ENCODE measurements around the gene ONECUT2.
A peak's percentile ranks its signal among the peaks of the same experiment; 100 is the strongest.
"Not testable (repeated sequence)": the region's sequence is repeated elsewhere in the genome, so short reads cannot be mapped to it uniquely, and the experiment has no call there.

ONECUT2 gene

DNA sequence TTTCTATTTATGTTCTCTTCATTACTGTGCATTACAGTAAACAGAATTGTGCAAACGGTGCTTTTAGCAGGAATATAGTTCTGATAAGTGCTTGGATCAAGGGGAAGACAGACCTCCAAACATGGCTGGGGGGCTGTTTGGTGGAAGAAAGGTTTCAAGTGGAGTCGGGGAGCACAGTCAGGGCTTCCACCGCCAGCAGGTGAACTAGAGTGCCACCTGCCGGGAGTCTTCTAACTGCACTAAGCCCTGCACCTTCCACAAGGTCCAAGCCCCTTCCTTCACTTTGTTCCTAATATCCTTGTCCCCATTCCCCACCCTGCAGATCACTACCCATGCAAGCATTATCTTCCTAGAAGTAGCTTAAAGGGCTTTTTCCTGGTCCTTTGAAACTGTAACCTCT, 11.1 kb downstream of the ONECUT2 start:
- no peak for DNase-seq (ENCODE audit: low read depth in 2 of 2)

DNA sequence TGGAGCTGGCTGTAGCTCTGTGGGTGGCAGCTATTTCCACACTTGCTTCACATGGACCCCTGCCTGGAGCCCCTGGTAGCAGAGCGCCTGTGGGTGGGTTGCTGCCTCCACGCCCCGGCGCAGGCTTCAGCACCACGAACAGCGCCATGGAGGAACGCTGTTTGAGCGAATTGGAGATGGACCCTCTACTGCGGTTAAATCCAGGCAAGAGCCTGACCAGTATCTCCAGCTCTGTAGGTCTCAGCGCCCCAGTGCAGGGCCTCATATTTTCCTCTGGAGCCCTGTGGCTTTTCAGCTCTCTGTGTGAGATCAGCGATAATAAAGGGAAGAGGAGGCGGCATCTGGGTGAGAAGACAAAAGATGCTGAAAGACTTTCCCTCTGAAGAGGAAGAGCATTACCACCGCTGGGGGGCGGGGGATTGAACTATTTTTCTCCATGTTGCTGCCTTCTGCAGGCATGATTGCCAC, 12.0 kb downstream of the ONECUT2 start:
- peak; percentile 6 to 8 for DNase-seq (ENCODE audit: low read depth in 2 of 2)

DNA sequence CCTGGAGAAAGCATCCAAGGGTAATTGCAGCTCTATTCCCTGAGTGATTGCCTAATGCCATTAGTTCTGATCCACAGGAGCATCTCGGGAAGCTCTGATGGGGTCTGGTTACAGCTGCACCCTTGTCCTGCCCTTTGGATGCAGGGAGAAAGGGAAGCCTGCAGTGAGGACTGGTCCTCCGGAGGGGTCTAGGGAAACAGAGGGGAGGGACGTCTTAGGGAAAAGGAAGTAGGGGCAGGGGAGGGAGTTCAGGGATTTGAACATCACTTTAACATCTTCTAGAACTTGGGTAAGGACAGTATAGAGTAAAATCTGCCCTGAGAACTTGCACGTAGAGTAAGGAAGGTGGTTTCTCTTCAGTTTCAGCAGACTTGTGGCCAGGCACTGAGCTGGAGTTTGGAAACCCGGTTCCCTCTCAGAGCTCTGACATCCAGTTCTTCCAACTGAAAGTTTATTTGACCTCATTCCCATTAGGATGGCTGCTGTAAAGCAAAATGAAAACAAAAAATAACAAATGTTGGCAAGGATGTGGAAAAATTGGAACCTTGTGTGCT, 20.5 kb downstream of the ONECUT2 start:
- no peak for DNase-seq (ENCODE audit: low read depth in 2 of 2)

DNA sequence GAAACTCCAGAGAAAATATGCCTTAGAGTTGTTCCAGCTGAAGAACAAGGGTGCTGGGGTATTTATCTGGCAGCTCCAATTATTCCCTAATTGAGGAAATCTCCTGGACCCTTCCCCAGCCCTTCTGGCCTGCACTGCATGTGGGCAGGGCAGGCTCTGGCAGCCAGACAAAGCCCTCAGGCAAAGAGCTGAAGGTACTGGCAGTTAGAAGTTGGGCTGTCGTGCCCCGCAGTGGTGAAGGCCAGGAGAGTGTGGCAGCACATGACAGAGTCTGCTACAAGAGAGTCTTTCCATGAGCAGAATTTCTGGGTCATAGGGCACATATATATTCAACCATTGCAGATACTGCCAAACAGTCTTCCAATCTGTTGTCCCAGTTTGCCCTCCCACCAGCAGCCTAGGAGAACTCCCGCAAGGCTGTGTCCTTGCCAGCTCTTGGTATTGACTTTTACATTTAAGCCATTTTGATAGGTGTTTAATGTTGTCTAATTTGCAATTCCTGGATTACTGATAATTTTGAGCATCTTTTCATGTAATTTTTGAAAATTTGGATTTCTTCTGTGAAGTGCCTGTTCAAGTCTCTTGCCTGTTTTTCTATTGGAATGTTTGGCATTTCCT, 26.6 kb downstream of the ONECUT2 start:
- DNase-seq (ENCODE audit: low read depth in 2 of 2) = no peak

DNA sequence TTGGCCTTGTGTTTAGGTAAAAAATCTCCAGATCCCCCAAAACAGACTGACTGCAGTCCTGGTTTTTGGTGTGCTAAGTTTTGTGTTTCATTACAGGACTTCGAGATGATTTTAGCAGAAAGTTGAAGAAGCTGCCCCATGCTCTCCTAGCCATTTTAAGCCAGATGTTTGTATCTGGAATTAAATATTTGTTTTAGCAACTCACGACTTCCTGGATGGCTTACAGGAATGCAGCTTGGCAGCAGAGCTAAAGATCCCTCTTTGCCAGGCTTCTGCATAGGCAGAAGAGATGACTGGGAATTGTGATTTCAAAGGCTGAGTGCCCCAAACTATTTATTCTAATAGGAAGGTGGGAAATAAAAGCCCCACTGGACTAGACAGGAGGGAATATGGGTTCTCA, 31.1 kb downstream of the ONECUT2 start:
- no peak for DNase-seq (ENCODE audit: low read depth in 2 of 2)

DNA sequence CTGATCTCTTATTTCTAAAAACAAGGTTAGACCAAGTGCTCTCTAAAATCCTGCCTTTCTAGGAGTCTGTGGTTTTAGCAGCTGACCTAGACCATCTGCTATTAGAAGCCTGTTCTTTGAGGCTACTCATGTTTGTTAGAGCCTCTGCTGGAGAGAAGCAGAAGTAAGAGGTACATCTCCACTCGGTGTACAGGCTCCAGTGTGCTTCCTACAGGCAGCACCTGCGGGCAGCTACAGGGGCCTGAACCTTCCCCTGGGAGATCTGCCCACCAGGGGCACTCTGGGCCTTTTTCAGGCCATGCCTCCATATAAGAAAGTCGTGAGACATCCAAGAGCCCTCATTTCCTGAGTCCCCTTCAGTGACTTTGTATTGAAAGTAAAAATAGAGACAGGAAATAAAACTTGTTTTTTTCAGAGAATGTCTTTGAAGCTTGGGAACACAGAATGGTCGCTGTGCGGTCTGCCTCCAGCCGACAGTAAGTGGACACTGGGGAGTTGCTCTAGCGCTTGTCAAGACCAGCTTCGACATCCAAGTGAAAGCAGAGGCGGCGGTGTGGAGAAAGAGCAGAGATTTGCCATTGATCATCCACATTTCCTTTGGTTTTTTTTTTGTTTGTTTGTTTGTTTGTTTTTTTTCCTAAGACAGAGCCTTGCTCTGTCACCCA, 31.7 kb downstream of the ONECUT2 start:
- no peak for DNase-seq (ENCODE audit: low read depth in 2 of 2)

DNA sequence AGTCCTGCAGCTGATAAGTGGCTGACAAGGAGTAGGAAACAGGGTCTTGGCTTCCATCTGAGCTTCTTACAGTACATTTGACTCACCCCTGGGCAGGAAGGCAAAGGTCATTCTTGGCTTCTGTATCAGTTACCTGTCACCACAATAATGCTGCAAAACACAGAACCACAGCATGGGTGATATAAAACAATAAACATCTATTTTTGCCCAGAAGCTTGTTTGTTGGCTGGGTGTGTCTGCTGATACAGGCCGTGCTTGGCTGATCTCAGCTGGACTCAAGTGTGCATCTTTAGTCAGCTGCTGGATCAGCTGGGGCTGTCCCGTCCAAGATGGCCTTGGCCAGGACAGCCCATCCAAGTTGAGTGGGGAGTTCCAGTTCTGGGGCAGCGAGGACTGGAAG, 34.7 kb downstream of the ONECUT2 start:
- no peak for DNase-seq (ENCODE audit: low read depth in 2 of 2)

DNA sequence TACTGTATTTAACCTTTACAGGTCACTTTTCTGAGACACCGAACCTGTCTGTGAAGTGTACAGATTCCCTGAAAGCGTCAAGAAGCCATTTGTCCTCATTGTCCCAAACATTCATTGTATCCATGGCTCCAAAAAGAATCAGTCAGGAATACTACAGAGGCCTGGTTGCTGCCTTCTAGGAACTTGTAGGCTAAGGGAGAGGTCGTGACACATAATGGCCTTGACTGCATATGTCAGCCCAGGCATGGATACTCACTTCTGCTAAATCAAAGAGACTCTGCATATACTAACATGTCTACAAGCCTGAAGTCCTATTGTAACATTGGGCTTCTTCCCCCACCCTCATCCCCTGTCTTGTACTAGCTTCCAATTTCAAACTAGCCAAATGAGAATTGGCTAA, 40.2 kb downstream of the ONECUT2 start:
- DNase-seq (ENCODE audit: low read depth in 2 of 2) = no peak

DNA sequence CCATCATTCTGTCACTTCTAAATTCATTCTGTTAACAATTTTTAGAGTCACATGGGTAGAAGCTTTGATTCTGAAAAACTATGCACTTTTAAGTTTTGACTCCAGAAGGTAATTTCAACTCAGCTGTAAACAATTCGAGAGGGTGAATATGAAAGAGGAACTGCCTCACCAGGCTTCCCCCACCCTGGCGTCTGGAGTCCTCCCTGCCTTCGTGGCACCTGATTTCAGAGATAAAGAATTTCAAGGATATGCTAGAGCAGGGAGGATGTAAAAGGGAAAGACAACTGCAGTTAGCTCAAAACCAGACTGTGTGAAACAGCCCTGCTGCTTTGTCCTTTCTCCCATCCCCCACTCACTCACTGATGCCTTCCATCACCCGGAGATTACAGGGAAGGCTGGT, 40.7 kb downstream of the ONECUT2 start:
- no peak for DNase-seq (ENCODE audit: low read depth in 2 of 2)

DNA sequence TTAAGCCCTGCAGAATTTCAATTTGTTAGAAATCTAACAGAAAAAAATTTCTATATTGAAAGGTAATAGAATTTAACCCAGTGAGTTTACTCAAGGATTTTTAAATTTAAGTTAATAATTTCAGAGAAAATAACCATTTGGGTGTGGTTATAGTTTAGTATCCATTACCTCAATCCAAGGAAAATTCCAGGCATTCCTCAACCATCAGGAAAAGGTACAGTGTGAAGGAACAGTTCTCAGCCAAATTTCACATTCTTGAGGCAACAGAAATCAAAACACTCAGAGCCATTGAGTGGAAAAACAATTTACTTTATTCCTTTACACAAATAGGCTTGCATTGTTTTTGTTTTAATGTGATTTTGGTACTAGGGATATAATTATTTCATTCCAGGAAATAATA, 45.6 kb downstream of the ONECUT2 start:
- DNase-seq (ENCODE audit: low read depth in 2 of 2) = no peak

DNA sequence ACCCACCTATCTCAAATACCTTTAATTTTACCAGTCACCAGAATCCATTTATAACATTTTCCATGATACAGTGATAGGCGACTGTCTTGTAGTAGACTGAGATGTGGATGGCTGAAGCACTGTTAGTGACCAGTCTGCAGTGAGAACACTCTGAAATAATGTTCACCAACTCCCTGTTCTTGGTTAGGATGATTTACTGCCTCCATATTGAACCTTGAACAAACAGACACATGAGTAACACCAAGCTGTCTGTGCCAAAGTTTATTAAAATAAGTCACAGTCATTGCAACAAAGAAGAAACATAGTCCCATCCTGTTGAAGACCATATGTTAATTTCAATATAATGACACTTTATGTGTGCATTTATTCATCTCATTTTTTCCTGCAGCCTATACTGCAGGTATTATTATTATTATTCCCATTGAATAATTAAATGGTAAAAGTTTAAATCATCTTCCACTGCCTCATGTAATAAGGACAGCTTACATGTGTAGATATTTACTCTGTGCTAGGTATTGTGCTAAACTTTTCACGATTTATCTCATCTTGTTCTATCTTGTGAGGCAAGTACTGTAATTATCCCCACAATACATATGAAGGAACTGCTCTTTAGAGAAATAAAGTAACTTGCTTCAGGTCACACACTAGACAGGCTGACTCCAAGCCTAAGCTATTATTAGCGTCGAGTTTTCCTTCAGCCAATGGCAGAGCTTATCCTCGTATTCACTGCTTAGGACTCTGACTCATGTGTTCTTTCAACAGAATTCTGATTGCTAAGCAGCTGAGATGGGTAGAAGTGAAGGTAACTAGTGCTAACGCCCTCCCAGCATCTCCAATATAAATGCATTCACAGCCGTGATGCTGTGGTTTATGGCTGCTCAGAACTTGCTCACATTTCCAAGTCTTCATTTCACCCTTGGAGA, 62.5 kb downstream of the ONECUT2 start:
- DNase-seq (ENCODE audit: low read depth in 2 of 2) = peak in 1 of 2 experiments; percentile 0

DNA sequence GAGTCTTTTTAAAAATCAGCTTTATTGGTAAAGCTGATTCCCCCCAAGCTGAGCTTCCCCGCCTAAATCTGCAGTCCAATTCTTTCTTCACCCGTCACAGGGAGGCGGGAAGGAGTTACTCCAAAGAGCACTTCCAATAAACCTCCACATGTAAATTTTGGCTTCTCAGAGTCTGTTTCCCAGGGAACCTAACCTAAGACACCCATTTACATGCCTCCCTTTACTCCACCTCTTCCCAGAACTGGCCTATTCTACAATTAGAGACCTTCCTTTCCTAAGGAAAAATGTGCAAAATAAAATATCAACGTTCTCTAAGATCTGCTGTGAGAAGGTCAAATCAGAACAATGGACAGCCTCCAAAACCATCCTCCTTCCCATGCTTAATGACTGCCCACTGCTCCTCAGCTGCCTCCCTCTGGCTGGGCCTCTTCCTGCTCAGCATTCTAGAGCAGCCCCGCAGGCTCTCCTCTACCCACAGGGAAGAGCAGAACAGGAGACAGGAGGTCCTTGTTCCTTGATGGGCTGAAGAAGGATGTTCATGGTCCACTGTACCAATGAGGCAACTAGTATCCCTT, 63.6 kb downstream of the ONECUT2 start:
- DNase-seq (ENCODE audit: low read depth in 2 of 2) = no peak

DNA sequence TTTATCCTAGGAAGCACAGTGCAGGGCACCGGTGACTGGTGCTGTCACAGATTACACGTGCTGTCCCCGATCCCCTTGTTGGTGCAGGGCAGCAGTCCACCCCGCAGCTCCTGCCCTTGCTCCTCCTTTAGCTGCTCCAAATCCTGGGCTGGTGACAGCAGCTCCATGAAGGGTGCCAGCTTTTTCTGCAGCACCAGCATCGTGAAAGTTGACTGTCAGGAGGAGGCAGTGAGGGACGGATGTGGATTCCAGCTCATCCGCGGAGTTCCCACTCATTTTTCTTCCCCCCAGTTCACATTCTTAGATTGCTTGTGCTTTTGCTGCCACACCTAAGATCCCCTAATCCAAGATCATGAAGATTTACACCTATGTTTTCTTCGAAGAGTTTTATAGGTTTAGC, 67.5 kb downstream of the ONECUT2 start:
- no peak for DNase-seq (ENCODE audit: low read depth in 2 of 2)

DNA sequence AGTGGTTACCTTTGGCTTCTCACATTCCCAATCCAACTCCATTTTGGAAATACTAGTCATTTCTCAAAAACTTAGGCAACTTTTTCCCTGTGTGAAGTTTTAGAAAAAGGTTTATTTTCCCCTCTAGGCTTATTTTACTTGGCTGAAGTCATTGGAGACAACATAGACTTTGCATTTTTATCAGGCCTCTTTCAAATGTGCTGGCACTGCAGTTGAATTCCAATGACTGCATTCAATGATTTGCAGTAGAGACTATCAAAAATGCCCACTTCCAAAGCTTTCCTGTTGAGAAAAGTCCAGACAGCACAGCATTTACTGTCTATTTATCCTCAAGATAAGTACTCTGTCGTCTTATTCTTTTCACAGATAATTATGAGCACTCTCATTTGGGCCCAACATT, 70.1 kb downstream of the ONECUT2 start:
- DNase-seq (ENCODE audit: low read depth in 2 of 2) = no peak

DNA sequence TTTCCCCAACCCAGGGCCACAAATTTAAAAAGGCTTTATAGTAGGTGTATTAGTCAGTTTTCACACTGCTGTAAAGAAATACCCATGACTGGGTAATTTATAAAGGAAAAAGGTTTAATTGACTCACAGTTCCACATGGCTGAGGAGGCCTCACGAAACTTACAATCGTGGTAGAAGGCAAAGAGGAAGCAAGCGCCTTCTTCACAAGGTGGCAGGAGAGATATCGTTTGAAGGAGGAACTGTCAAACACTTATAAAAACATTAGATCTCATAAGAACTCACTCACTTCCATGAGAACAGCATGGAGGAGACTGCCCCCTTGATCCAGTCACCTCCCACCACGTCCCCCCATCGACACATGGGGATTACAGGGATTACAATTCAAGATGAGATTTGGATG, 80.9 kb downstream of the ONECUT2 start:
- DNase-seq (ENCODE audit: low read depth in 2 of 2) = no peak

DNA sequence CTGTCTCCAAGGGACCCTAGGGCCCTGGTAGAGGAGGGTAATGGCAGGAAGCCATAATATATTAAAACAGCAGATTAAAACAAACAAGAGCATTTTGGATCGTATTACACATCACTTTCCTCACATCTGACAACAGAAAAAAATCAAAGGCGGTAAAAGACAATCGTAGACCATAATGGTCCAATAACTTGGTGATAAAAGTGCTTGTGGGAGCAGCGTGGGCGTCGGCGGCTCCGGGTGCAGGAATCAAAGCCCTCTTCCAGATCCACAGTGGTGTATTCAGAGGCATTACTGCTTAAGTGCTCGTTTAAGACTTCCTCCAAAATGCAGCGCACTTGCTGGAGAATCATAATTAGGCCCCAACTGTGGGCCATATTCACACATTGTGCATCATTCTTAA, 83.4 kb downstream of the ONECUT2 start:
- DNase-seq (ENCODE audit: low read depth in 2 of 2) = no peak

DNA sequence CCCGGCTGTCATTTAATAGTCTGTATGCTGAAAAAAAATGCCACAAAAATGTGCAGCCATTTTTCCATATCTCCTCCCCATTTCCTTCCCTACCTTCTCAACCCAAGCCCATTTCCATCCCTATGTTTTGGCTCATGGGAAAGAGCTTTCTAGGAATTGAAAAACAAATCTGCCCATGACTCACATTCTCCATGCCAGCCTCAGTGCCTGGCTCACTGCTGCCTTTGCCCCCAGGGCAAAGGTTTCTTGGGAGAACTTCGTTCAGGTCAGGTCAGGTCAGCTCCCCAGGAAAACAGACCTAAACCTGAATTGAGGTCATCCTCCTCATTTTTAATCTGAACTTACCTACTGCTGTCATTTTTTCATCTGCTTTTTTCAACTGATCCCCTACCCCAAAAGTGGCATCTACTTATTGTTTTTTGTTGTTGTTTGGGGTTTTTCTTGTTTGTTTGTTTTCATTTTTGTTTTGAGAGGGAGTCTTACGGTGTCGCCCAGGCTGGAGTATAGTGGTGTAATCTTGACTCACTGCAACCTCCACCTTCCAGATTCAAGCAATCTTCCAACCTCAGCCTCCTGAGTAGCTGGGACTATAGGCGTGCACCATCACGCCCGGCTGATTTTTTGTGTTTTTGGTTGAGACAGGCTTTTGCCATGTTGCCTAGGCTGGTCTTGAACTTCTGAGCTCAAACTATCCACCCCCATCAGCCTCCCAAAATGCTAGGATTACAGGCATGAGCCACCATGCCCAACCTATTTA, 84.7 kb downstream of the ONECUT2 start:
- DNase-seq (ENCODE audit: low read depth in 2 of 2) = no peak

DNA sequence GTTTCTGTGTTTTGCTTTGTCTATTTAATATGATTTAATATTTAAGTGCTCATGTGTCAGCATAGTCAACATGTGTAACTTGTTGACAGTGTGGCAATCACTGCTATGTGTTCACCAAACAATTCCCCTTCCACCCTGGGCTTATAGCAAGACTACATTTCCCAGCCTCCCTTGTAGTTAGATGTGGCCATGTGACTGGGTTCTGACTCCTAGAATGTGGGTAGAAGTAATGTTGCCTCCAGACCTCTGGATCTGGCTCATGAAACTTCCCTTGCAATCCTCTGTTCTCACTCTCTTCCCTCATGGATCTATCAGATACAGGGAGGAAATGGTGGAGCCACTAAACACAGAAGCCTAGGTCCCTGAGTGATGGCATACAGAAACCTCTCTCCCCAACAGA, 87.2 kb downstream of the ONECUT2 start:
- not testable (repeated sequence) for DNase-seq (ENCODE audit: low read depth in 2 of 2)

DNA sequence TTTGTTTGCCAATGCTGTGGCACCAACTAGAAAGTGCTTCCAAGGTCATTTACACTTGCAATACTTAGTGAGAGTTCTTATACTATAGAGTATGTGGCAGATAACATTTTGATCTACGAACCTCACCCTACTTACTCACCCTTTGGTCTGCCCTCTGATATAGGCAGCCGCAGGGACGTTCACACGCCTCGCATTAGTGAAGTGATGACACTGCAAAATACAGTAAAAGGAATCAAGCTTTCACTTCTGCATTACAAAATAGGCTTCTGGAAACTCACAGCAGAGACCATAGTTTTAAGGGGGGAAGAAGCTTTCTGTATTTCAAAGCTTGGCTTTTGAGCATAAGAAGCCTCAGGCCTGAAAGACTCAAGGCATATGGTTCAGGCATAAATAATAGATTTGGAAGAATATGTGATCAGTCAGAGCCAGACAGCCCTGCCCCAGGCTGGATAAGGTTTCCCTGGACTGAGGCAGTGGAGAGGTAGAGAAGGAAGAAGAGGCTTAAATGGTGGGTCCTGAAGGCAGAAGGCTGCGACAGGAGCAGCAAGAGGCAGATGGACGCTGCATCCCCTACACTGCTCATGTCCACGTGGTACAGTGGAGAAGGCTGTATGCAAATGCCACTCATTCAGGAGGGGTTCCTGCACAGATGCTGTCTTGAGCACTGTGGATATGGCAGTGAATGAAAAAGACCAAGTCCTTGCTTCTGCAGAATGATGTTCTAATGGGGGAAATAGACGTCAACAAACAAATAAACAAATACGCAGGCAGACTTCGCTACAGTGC, 88.2 kb downstream of the ONECUT2 start:
- DNase-seq (ENCODE audit: low read depth in 2 of 2) = no peak

DNA sequence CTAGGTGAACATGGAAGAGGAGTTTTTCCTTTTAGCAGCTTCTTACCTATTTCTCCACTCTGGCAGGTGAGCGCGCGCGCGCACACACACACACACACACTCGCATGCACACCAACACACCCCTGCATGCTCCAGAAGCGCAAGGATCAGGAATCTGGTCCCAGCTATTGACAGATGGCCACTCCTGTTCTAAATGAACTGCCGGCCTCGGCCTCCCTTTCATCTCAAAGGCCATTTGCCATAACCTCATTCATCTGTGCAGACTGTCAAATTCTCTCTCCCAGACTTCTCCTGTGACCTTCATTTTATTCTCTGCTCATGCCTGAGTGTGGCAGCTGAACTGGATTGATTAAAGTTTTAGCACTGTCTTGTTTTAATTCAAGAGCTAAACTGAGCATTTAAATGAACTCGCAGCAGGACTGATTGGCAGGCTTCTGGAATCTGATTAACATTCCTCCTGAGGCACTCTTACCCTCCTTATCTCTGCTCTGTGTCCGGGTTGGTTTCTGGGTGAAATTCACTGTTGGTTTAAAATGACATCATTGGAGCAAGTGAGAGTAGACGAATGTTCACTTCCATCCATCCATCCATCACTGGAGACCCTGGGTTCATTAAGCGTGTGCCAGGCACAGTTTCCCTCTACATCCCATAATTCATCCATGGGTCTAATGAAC, 92.5 kb downstream of the ONECUT2 start:
- DNase-seq (ENCODE audit: low read depth in 2 of 2) = no peak

All from fibroblast of skin of left quadriceps (primary cell).